Osteocyte (in vitro differentiated cells): ENCODE data around the gene CST3. TPM values are rescaled to one million over a fixed set of nuclear protein-coding genes. Genes with fewer than 3 reads are reported as not detected.

ENCODE experiments used
- DNase-seq: peaks from one replicate; pipeline ENCODE4 v3.0.0; 2021; ENCODE audit warnings: mixed read lengths; ENCODE audit not compliant: unreplicated experiment; ENCODE audit errors: extremely low spot score
- H3K27ac Mint-ChIP-seq: one replicate; pipeline ENCODE4 v1.8.0; 2021; ENCODE audit warnings: mild to moderate bottlenecking, mixed read lengths; ENCODE audit not compliant: unreplicated experiment
- H3K27me3 Mint-ChIP-seq: one replicate; pipeline ENCODE4 v1.8.0; 2021; ENCODE audit warnings: mixed read lengths; ENCODE audit not compliant: unreplicated experiment
- H3K36me3 Mint-ChIP-seq: one replicate; pipeline ENCODE4 v1.8.0; 2021; ENCODE audit warnings: mixed read lengths; ENCODE audit not compliant: unreplicated experiment
- H3K4me1 Mint-ChIP-seq: one replicate; pipeline ENCODE4 v1.8.0; 2021; ENCODE audit warnings: mixed read lengths; ENCODE audit not compliant: unreplicated experiment
- H3K4me3 Mint-ChIP-seq: one replicate; pipeline ENCODE4 v1.8.0; 2021; ENCODE audit warnings: mild to moderate bottlenecking, moderate library complexity, mixed read lengths; ENCODE audit not compliant: unreplicated experiment
- H3K9me3 Mint-ChIP-seq: one replicate; pipeline ENCODE4 v1.8.0; 2021; ENCODE audit warnings: mixed read lengths; ENCODE audit not compliant: unreplicated experiment
- total RNA-seq: library from RNA; stranded (reverse); gene quantifications from 2 replicates; pipeline ENCODE4 v1.2.1, GENCODE V29; 2021
- TF ChIP-seq, protein P1 (sequence below): fragments of 200-600 bp; sonication (generic); IDR thresholded peaks from 2 replicates; pipeline ENCODE4 v1.5.0; 2021; ENCODE audit warnings: antibody characterized with exemption, mild to moderate bottlenecking, moderate library complexity

Gene CST3
- total RNA-seq, 1 donor from 2014 or later: 710 TPM

DNA sequence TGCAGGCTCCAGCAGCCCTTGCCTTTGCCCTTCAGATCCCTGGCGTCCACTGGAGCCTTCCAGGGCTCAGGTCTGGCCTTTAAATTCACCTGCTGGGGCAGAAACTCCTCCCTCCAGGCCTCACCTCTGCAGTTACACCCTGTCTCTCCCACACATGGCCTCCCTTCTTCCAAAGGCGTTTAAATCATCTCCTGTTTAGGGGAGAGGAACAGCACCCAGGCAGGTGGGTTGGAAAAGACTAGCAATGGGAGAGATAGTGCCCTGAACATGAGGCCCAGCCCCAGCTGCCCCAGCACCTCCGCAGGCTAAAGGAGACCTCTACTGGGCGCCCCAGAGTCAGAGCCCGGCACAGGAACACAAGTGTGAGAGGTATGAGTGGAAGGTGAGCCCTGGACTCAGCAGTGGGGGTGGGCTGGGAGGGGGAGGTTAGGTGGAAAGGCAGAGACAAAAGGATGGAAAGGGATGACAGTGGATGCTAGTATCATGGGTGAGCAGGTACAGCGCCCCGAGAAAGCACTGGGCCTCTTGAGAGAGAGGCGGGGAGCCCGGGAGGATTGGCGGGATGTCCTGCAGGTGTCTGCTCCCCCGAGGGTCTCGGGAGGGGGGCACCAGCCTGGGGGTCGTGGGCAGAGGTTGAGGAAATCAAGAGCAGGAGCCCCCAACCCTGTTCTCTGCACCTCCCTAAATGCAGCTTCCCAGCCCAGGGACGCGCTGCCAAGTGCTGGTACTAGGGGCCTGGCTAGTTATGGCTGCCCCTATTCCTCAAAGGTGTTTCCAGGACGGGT, 31.7 kb downstream of the CST3 start, which contains the start of gene CST9:
TSS of gene CST9 (minus strand) at position 51 of the 785 bp plus-strand sequence. CDS start 53 bp downstream, outside the sequence.
- DNase-seq: no peak
- no peaks in the 10 kb centered on the region for H3K36me3 Mint-ChIP-seq
- H3K4me3 Mint-ChIP-seq: no peak within 1 kb of the TSS
- H3K27me3 Mint-ChIP-seq: peaks cover 5% of the 10 kb centered on the region
- TF ChIP-seq, protein P1, sequence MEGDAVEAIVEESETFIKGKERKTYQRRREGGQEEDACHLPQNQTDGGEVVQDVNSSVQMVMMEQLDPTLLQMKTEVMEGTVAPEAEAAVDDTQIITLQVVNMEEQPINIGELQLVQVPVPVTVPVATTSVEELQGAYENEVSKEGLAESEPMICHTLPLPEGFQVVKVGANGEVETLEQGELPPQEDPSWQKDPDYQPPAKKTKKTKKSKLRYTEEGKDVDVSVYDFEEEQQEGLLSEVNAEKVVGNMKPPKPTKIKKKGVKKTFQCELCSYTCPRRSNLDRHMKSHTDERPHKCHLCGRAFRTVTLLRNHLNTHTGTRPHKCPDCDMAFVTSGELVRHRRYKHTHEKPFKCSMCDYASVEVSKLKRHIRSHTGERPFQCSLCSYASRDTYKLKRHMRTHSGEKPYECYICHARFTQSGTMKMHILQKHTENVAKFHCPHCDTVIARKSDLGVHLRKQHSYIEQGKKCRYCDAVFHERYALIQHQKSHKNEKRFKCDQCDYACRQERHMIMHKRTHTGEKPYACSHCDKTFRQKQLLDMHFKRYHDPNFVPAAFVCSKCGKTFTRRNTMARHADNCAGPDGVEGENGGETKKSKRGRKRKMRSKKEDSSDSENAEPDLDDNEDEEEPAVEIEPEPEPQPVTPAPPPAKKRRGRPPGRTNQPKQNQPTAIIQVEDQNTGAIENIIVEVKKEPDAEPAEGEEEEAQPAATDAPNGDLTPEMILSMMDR: no peak
- H3K9me3 Mint-ChIP-seq: no peaks in the 10 kb centered on the region
- H3K4me1 Mint-ChIP-seq: peaks cover 33% of the 10 kb centered on the region
- H3K27ac Mint-ChIP-seq: no peak within 1 kb of the TSS

DNA sequence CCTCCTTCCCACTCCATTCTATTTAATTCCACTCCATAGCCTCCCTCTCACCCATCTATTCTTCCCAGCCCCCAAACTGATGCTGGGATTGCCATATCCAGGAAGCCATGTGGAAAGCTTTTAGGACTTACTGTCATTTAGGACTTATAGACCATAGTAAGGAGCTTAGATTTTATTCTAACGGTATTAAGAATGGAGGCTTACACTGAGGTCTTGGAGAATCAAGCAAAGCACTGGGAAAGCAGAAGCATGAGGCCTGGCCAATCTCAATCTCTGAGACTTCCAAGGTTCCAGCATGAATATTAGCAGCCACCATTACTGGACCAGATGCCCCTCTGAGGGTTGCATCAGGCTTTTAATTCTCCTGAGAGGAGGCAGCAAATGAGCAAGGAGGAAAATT, 33.4 kb downstream of the CST3 start:
- H3K36me3 Mint-ChIP-seq: no peaks in the 10 kb centered on the region
- no peak overlapping the region for H3K4me3 Mint-ChIP-seq
- no peak overlapping the region for H3K27ac Mint-ChIP-seq
- DNase-seq: no peak
- no peaks in the 10 kb centered on the region for H3K9me3 Mint-ChIP-seq
- peaks cover 14% of the 10 kb centered on the region for H3K27me3 Mint-ChIP-seq
- TF ChIP-seq, protein P1: no peak
- H3K4me1 Mint-ChIP-seq: peaks cover 26% of the 10 kb centered on the region

DNA sequence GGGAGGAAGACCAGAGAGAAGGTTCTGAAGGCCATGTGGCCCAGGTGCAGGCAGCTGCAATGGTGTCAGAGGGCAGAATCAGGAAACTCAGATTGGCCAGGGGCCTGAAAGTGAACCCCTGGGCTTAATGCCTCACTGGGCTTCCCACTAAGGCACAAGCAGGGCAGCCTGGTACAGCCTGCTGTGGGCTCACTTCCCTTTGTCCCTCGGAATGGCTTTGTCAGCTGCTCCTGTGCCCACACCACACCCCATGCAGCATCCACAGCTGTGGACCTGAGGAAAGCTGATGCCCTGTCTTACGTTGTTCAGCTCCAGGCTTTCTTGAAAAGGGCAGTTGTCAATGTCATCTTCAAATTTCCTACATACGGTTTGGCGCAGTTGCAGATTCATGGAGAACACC, 34.4 kb downstream of the CST3 start:
- DNase-seq: no peak
- peaks cover 20% of the 10 kb centered on the region for H3K27me3 Mint-ChIP-seq
- H3K4me3 Mint-ChIP-seq: no peak overlapping the region
- TF ChIP-seq, protein P1: no peak
- no peaks in the 10 kb centered on the region for H3K9me3 Mint-ChIP-seq
- H3K36me3 Mint-ChIP-seq: no peaks in the 10 kb centered on the region
- H3K27ac Mint-ChIP-seq: no peak overlapping the region
- H3K4me1 Mint-ChIP-seq: peaks cover 21% of the 10 kb centered on the region

DNA sequence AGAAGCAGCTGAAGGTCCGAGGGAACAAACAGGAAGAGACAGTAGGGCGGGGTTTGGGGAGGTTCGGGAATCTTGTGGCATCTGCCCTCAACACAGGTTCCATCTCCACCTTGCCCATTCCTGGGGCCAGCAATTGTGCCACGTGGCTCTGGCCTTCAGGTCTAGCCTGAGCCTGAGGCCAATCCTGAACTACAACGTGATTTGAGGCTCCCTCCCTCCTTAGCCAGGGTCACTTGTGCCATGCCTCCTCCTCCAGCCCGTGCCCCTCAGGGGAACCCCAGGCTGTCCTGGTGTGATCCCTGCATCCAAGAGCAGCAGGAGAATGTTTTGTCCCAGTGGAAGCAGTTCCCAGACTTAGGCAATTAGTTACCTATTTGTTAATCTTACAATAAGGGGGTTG, 35.1 kb downstream of the CST3 start:
- TF ChIP-seq, protein P1: no peak

DNA sequence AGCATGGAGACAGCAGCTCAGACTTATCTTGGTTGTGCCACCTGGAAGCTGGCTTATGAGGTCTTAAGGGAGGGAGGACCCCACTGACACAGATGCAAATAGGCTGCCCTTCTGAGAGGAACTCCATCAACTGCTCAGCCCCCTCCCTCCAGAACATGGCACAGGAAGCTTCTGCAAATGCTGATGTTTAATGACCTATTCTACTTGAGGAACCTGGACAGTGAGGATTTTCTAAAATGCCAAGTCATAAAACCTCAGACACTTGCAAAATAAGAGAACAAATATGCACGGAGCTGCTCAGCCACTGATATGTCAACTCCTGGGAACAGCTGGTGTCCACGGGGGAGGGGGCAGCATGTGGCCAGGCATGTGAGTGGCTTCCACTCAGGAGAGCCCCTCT, 35.5 kb downstream of the CST3 start:
- no peaks in the 10 kb centered on the region for H3K9me3 Mint-ChIP-seq
- H3K4me1 Mint-ChIP-seq: peaks cover 21% of the 10 kb centered on the region
- TF ChIP-seq, protein P1: no peak
- no peak overlapping the region for H3K4me3 Mint-ChIP-seq
- no peak overlapping the region for H3K27ac Mint-ChIP-seq
- DNase-seq: no peak
- no peaks in the 10 kb centered on the region for H3K36me3 Mint-ChIP-seq
- H3K27me3 Mint-ChIP-seq: peaks cover 30% of the 10 kb centered on the region

More for the DNA sequence above, 35.1 kb downstream of the CST3 start:
- peaks cover 21% of the 10 kb centered on the region for H3K4me1 Mint-ChIP-seq
- no peak overlapping the region for H3K4me3 Mint-ChIP-seq
- no peak for DNase-seq
- H3K27ac Mint-ChIP-seq: no peak overlapping the region
- H3K36me3 Mint-ChIP-seq: no peaks in the 10 kb centered on the region
- H3K9me3 Mint-ChIP-seq: no peaks in the 10 kb centered on the region
- H3K27me3 Mint-ChIP-seq: peaks cover 26% of the 10 kb centered on the region
